Effector CD8-positive, alpha-beta T cell (primary cell): Measurements from ENCODE around the gene TSSK6.

ENCODE experiments used
- DNase-seq: peaks from one replicate; lab custom pipeline; 2025; lab: John Stamatoyannopoulos, UW

TSSK6 gene

DNA sequence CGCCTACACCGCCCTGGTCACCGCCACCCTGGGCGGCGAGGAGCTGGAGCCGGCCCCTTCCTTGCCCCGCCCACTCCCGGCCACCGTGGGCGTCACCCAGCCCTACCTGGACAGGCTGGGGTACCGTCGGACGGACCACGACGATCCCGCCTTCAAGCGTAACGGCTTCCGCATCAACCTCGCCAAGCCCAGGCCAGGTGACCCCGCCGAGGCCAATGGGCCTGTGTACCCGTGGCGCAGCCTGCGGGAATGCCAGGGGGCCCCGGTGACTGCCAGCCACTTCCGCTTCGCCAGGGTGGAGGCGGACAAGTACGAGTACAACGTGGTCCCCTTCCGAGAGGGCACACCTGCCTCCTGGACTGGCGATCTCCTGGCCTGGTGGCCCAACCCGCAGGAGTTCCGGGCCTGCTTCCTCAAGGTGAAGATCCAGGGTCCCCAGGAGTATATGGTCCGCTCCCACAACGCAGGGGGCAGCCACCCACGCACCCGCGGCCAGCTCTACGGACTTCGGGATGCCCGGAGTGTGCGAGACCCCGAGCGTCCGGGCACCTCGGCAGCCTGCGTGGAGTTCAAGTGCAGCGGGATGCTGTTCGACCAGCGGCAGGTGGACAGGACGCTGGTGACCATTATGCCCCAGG, 29.7 kb upstream of the TSSK6 start:
- no peak for DNase-seq

- no peak for DNase-seq
Measured at GRCh38 chr19:19544257-19544953, 29.1 kb upstream of the TSSK6 start.

DNA sequence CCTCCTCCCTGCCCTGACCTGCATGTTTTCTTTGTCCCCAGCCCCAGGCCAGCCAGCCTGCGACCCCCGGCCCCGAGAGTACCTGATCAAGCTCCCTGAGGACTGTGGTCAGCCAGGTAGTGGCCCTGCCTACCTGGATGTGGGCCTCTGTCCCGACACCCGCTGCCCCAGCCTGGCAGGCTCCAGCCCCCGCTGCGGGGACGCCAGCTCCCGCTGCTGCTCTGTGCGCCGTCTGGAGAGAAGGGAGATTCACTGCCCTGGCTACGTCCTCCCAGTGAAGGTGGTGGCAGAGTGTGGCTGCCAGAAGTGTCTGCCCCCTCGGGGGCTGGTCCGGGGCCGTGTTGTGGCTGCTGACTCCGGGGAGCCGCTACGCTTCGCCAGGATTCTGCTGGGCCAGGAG, 28.3 kb upstream of the TSSK6 start:
- DNase-seq = no peak

GRCh38 chr19:19543101-19543500, 27.8 kb upstream of the TSSK6 start:
- DNase-seq = no peak

GRCh38 chr19:19542507-19542906, 27.2 kb upstream of the TSSK6 start:
- DNase-seq = no peak

GRCh38 chr19:19541616-19542015, 26.3 kb upstream of the TSSK6 start:
- DNase-seq = no peak

GRCh38 chr19:19540715-19541515, 25.6 kb upstream of the TSSK6 start:
- DNase-seq = peak; percentile 65

DNA sequence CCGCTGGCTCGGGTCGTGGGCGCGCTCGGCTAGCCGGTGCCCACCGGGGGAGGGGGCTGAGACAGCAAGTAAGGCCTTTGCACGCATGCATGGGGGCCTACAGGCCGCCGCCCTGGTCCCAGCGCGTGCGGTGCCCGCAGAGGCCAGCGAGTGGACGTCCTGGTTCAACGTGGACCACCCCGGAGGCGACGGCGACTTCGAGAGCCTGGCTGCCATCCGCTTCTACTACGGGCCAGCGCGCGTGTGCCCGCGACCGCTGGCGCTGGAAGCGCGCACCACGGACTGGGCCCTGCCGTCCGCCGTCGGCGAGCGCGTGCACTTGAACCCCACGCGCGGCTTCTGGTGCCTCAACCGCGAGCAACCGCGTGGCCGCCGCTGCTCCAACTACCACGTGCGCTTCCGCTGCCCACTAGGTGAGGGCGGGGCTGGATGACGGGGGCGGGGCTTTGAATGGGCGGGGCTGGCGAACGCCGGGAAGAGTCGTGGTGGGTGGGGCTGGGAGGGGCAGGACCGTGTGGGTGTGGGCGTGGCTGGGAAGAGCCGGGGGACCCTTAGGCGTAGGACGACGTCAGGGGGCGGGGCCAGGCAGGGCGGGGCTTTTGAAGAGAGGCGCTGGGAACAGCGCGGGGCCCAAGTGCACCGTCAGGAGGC, 24.8 kb upstream of the TSSK6 start:
- DNase-seq = peak; percentile 56

DNA sequence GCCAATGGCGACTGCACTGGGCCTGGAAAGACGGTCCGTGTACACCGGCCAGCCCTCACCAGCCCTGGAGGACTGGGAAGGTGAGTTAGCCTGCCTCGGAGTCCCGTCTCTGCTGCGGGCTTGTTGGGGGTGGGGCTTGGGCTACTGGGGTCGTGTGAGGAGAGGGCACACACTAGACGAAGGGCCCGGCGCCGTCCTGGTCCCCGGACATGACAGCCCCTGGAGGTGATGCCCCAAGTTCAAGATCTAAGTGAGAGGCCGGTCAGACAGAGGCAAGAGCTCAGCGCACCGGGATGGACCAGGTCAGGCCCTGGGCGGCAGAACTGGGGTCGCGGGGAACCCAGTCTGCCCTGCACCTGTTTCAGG, 24.3 kb upstream of the TSSK6 start:
- DNase-seq = no peak

GRCh38 chr19:19538785-19539166, 23.4 kb upstream of the TSSK6 start:
- DNase-seq = no peak

- DNase-seq = peak; percentile 38
Measured at GRCh38 chr19:19538061-19538784, 22.9 kb upstream of the TSSK6 start, which contains the start of gene CILP2. Gene CILP2 (plus strand): TSS chr19:19538265. CDS start chr19:19538350, 85 bp downstream.

DNA sequence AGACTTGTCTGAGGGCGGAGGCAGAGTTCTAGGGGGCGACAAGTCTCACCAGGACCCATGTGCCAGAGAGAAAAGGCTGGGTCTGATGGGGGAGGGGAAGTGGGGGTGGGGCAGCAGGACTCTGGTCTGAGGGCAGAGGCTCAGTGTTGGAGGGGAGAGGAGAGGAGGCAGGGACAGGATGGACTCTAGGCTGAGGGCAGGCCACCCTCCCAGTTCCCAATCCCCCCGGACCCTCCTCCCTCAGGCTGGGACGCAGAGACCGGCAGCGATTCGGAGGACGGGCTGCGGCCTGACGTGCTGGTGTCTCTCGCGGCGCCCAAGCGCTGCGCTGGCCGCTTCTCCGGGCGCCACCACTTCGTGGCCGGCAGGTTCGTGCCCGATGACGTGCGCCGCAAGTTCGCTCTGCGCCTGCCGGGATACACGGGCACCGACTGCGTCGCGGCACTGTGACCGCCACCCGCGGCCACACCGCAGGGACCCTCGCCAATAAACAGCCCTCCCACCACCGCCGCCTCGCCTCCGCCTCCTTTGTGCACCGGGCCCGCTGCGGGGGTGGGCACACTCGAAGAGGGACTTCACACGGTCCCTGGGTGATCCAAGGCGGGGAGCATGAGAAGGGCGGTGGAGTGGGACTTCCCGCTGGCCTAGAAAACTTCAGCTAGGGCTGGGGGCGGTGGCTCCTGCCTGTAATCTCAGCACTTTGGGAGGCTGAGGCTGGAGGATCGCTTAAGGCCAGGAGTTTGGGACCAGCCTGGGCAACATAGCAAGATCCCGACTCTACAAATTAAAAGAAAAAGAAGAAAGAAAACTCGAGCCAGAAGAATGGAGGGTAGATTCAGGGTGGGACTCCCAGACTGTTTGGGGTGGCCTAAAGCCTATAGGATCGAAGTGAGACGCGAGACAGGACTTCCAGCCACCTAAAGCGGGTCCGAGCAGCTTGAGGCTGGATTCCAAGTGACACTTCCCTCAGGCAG, 22.0 kb upstream of the TSSK6 start:
- no peak for DNase-seq

- no peak for DNase-seq
Measured at GRCh38 chr19:19535311-19536191, 20.2 kb upstream of the TSSK6 start.

DNA sequence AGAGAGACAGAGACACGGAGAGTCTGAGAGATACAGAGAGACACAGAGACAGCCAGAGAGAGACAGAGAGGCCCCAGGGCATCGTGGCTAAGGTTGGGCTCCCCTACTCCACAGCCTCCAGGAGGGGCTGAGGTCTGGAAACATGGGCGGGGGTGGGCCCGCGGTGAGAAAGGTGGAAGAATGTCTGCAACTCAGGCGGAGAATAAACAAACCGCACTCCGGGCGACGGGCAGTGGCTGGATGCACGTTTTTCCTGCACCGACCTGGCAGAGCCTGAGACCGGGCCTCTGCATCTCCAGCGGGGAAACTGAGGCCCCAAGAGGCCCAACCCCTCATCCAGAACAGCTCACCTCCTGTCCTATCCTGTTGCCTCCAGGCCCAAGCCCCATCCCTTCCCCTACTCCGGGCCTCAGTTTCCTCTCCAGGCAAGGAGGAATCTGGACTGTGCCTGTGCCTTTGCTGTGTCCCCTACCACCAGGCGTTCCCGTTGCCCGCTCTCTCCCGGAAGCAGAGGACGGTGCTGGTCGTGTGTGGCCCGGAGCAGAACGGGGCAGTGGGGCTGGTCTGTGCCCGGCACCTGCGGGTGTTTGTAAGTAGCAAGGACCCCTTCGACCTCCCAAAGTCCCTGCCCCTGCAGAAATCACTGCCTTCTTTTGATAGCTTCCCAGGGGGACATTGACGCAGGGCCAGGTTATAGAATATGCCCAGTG, 19.4 kb upstream of the TSSK6 start:
- DNase-seq = no peak

DNA sequence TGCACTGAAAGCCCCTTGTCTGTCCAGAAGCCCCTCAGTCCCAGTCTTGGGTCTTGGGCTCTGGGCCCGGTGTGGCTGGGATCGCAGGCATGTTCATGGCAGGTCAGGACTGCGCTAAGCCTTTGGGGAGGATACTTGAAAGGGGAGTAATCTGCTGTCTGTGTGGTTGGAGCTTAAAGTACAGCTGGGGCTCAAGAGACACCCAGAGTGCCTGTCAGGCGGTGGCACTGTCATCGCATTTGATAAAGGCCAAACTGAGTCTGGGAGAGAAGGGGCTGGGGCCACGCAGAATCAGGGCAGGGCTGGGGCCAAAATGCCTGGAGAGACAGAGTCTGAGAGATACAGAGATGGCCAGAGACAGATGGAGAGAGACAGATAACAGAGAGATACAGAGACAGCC, 18.5 kb upstream of the TSSK6 start:
- no peak for DNase-seq

GRCh38 chr19:19532806-19533701, 17.7 kb upstream of the TSSK6 start:
- DNase-seq = no peak

DNA sequence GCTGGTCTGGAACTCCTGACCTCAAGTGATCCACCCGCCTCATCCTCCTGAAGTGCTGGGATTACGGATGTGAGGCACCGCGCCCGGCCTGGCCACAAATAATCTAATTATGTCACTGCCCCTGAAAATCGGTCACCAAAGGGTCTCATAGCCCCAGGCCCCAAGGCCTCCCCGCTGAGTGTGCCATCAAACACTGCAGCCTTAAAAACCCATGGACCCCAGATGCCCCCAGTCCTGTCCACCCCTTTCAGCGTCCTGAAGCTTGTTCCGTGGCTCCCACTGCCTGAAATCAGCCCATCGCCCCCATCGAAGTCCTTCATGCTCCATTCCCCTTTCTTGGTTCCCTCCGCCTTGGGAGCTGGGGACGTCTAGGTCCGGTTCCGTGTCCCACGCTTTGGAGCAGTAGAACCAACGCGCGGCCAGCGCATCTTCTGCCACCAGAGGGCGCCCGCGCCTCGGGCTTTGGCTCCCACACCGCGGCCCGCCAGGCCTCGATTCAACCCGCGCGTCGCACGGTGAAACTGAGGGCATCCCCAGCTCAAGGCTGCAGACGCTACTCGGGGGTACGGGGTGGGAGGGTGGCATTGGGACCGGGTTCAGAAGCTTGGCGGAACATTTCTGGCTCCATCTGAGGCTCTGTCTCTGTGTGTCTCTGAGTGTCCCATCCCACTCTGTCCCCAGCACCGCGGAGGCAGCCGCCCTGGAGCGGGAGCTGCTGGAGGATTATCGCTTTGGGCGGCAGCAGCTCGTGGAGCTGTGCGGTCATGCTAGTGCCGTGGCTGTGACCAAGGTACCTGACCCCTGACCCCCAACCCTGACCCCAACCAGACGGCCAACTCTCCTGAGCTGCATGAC, 16.8 kb upstream of the TSSK6 start:
- peak; percentile 82 for DNase-seq
